KMS-11 (cell line): ENCODE results near the gene SELPLG.

Experiments used
- H2AFZ ChIP-seq: fragments of 200-600 bp; sonication (generic); 2 replicates; pipeline ENCODE4 v1.6.1; 2016; ENCODE audit warnings: antibody characterized with exemption, mixed run types, low read depth
- H3K27ac ChIP-seq: fragments of 200-600 bp; sonication (generic); 2 replicates; pipeline ENCODE4 v1.6.1; 2016; ENCODE audit warnings: mild to moderate bottlenecking, mixed run types
- H3K27me3 ChIP-seq: fragments of 200-600 bp; sonication (generic); 2 replicates; pipeline ENCODE4 v1.6.1; 2017; ENCODE audit warnings: mild to moderate bottlenecking, low read depth, mixed run types, moderate library complexity; ENCODE audit not compliant: insufficient read depth
- H3K36me3 ChIP-seq: fragments of 200-600 bp; sonication (generic); 2 replicates; pipeline ENCODE4 v1.6.1; 2017; ENCODE audit warnings: mild to moderate bottlenecking, mixed run types; ENCODE audit not compliant: insufficient read depth
- H3K4me1 ChIP-seq: fragments of 200-600 bp; sonication (generic); 2 replicates; pipeline ENCODE4 v1.6.1; 2016; ENCODE audit warnings: mild to moderate bottlenecking, low read depth, mixed run types; ENCODE audit not compliant: poor library complexity, severe bottlenecking
- H3K4me2 ChIP-seq: fragments of 200-600 bp; sonication (generic); 2 replicates; pipeline ENCODE4 v1.7.0; 2016; ENCODE audit warnings: mild to moderate bottlenecking, mixed run types
- H3K4me3 ChIP-seq: fragments of 200-600 bp; sonication (generic); IDR thresholded peaks from 2 replicates; pipeline ENCODE4 v1.6.1; 2017; ENCODE audit warnings: low read depth, low read length, mixed read lengths; ENCODE audit not compliant: insufficient read depth
- H3K79me2 ChIP-seq: fragments of 200-600 bp; sonication (generic); 2 replicates; pipeline ENCODE4 v1.6.1; 2016; ENCODE audit warnings: low read depth, mixed run types; ENCODE audit not compliant: insufficient read depth
- H3K9ac ChIP-seq: fragments of 200-600 bp; sonication (generic); 2 replicates; pipeline ENCODE4 v1.6.1; 2016; ENCODE audit warnings: mild to moderate bottlenecking, mixed run types
- H4K20me1 ChIP-seq: fragments of 200-600 bp; sonication (generic); 2 replicates; pipeline ENCODE4 v1.6.1; 2016; ENCODE audit warnings: mild to moderate bottlenecking, mixed run types; ENCODE audit not compliant: insufficient read depth
- CTCF ChIP-seq: fragments of 200-600 bp; sonication (generic); conservative IDR thresholded peaks from 2 replicates; pipeline ENCODE4 v1.6.1; 2017; ENCODE audit warnings: low read depth, mild to moderate bottlenecking, antibody characterized with exemption, low read length, moderate library complexity, mixed read lengths

Gene SELPLG

GRCh38 chr12:108613548-108613947 lies 20.1 kb downstream of the SELPLG start:
- H3K27me3 ChIP-seq, result no peaks in the 10 kb centered on the region
- no peak for TF ChIP-seq CTCF
- H3K36me3 ChIP-seq, result no peaks in the 10 kb centered on the region
- no peaks in the 10 kb centered on the region for H4K20me1 ChIP-seq
- H3K4me3 ChIP-seq, result no peak overlapping the region
- H3K27ac ChIP-seq, result no peak overlapping the region
- no peaks in the 10 kb centered on the region for H3K79me2 ChIP-seq
- no peak overlapping the region for H3K4me2 ChIP-seq
- H2AFZ ChIP-seq, result no peak overlapping the region
- H3K9ac ChIP-seq, result no peak overlapping the region
- peaks cover 43% of the 10 kb centered on the region for H3K4me1 ChIP-seq

- peaks cover 36% of the 10 kb centered on the region for H3K4me1 ChIP-seq
These were observed 20.9 kb downstream of the SELPLG start for GRCh38 chr12:108612788-108613282.

GRCh38 chr12:108611884-108612415 lies 21.7 kb downstream of the SELPLG start:
- Histone ChIP-seq H3K27me3 (no peaks in the 10 kb centered on the region), H3K4me3 (no peak overlapping the region), H3K4me2 (no peak overlapping the region), H3K9ac (no peak overlapping the region), H3K4me1 (peaks cover 27% of the 10 kb centered on the region), H3K79me2 (no peaks in the 10 kb centered on the region), H4K20me1 (no peaks in the 10 kb centered on the region), H2AFZ (no peak overlapping the region), H3K27ac (no peak overlapping the region), H3K36me3 (no peaks in the 10 kb centered on the region)
- peak; percentile 31; the same call in 1 of the 2 replicates for TF ChIP-seq CTCF

More at GRCh38 chr12:108612788-108613282, 20.9 kb downstream of the SELPLG start:
- TF ChIP-seq CTCF, result no peak
- no peak overlapping the region for H3K27ac ChIP-seq
- H4K20me1 ChIP-seq, result no peaks in the 10 kb centered on the region
- H3K4me2 ChIP-seq, result no peak overlapping the region
- H3K36me3 ChIP-seq, result no peaks in the 10 kb centered on the region
- no peaks in the 10 kb centered on the region for H3K79me2 ChIP-seq
- H3K27me3 ChIP-seq, result no peaks in the 10 kb centered on the region
- no peak overlapping the region for H3K9ac ChIP-seq
- no peak overlapping the region for H3K4me3 ChIP-seq
- H2AFZ ChIP-seq, result no peak overlapping the region

- H2AFZ ChIP-seq, result no peak overlapping the region
- no peak overlapping the region for H3K9ac ChIP-seq
- H3K4me3 ChIP-seq, result no peak overlapping the region
- peaks cover 17% of the 10 kb centered on the region for H3K4me1 ChIP-seq
- H3K4me2 ChIP-seq, result no peak overlapping the region
- H3K27me3 ChIP-seq, result no peaks in the 10 kb centered on the region
- no peaks in the 10 kb centered on the region for H4K20me1 ChIP-seq
- no peak for TF ChIP-seq CTCF
- H3K36me3 ChIP-seq, result no peaks in the 10 kb centered on the region
- H3K27ac ChIP-seq, result no peak overlapping the region
- no peaks in the 10 kb centered on the region for H3K79me2 ChIP-seq
These were observed 22.7 kb downstream of the SELPLG start for GRCh38 chr12:108610856-108611605.
